CD1c-positive myeloid dendritic cell (primary cell): ENCODE measurements around the gene MYO5B.

Source experiments
- DNase-seq: peaks from one replicate; pipeline ENCODE4 v3.0.0-alpha.2; 2016; ENCODE audit errors: extremely low spot score

MYO5B gene

GRCh38 chr18:50071397-50071796 lies 123.5 kb downstream of the MYO5B start:
- no peak for DNase-seq

DNA sequence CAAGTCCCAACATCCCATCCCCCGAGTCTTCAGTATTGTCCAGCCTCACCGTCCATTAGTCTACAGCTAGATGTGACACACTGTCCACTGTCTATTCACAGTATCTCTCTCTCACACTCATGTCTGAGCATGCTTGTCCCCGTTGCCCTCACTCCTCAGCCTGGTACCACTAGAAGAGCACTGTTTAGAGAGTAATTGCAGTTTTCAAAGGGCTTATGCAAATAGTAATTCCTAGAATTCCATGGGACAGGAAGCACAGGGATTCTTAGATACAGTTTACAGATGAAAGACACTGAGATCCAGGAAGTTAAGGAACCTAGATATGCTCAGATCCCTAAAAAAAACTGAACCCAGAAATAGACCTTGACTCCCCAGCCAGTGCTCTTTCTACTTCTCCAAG lies 125.5 kb downstream of the MYO5B start:
- no peak for DNase-seq

GRCh38 chr18:50065527-50065926 lies 129.4 kb downstream of the MYO5B start:
- DNase-seq = no peak

GRCh38 chr18:50065039-50065438 lies 129.9 kb downstream of the MYO5B start:
- DNase-seq = no peak

DNA sequence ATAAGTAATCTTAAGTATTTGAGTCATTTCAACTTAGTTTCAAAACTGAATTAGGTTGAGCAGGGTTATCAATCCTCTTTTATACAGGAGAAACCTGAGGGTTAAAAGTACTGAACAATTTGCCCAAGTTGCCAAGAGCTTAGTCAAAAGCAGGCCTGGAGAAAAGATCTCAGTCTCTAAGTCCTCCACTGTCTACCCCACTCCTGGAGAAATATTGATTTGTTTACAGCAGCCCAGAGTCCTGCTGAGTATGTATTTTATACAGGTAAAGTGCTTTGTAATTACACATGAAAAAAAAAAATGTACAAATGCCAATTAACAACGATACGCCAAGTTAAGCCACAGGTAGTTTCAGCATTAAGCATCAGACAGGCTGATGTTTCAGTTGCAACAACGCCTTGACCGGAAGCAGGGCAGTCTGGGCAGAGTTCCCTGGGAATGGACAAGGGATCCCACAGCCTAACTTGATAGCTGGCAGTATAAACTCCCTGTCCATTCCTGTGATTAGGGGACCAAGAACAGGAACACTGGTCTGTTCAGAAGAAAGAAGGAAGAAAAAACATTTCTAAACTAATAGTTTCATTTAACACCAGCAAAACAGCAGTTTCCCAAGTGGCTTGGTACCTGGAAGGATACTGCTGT lies 132.9 kb downstream of the MYO5B start:
- no peak for DNase-seq

DNA sequence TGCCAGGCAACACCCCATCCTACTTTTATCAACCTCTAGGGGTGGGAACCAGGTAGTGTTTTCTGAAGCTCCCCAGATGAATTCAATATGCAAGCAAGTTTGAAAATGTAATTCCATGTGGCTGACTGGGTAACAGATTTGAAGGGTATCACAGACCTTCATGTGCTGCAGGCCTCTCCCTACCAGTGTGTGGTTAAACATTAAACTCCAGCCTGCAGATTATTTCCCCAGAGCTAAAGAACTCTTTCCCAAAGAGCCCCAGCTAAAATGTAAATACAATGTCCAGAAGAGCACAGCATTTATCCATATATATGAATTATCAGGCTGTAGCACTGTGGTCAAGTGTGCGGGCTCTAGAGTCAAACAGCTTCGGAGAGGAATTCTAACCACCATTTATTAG lies 134.1 kb downstream of the MYO5B start:
- DNase-seq = no peak

DNA sequence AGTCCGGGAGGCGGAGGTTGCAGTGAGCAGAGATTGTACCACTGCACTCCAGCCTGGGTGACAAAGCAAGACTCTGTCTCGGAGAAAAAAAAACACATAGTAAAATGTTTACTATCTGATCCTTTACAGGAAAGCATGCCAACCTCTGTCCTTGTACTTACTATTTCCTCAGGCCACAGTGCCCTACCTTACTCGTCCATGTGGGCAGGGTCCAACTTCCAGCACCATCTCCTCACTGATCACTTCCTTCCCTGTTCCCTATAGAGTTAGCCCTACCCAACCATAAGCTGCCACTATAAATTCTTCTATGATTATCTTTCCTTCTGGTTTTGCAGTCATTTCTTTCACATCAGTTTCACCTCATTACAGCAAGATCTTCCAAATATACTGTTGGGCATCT lies 136.2 kb downstream of the MYO5B start:
- no peak for DNase-seq

DNA sequence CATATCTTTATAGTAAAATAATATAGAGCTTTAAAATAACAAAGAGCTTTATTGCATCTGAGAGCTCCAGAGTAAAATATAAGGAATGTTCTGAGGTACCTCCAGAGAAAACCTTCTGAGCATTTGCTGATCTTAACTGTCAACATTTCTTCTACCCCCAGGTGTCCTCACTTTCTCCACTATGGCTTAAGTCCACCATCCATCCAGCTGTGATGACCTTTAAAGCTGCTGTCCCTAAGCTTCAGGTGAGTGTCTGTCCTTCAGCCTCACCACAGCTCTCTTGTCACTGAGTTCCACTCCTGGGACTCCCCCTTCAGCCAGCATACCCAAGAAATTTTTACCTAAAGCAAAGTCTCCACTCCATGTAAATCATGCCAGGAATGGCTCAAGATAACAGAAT lies 137.9 kb downstream of the MYO5B start:
- DNase-seq = no peak

DNA sequence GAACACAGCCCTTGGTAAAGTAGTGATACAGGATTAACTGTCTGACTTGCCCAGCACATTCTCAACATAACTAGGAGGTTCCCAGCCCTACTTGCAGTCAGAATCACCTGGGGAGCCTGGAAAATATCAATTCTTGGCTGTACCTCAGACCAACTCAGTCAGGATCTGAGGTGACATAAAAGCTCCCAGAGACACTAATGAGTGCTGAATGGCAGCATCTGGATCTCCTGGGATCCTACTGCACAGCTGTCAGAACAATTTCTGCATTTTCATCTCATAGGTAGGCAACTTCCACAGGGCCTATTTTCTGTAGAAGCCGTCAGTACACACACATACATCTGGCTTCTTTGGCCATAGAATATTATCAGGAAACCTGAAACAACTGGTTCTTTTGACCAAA lies 138.8 kb downstream of the MYO5B start:
- DNase-seq = no peak

DNA sequence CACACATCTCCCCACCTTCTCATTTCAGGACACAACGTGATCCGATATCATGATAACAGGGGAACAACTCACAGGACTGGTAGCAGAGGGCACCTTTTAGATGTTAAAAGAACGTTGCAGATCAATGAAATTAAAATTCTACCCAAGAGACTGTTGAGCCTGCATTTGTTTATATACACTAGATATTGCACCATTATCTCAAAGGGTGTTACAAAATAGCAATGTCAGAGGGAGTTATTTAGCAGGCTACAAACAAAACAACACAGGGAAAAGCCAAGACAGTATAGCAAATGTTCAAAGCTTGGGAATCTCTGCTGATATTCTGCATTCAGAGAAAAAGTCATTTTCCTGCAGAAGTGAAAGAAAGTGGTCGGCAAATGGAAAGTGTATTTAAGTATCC lies 139.5 kb downstream of the MYO5B start:
- DNase-seq = no peak

- DNase-seq = no peak
These were observed 141.8 kb downstream of the MYO5B start for GRCh38 chr18:50053111-50053510.

GRCh38 chr18:50051288-50051687 lies 143.7 kb downstream of the MYO5B start:
- DNase-seq = no peak

DNA sequence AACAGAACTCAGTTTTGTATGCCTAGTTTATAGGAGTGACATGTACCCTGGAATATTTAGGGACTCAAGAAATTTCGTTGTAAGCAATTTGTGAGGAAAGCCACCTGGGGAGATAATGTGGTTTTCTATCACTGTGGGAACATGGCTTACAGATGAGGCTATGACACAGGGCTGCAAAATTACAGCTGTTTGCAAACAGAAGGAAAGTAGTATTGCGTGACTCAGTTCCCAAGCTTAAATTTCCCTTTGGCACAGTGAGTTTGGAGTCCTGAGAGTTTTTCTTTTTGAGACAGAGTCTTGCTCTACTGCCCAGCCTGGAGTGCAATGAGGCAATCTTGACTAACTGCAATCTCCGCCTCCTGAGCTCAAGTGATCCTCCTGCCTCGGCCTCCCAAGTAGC lies 149.8 kb downstream of the MYO5B start:
- DNase-seq = no peak

GRCh38 chr18:50044402-50044801 lies 150.5 kb downstream of the MYO5B start:
- no peak for DNase-seq

DNA sequence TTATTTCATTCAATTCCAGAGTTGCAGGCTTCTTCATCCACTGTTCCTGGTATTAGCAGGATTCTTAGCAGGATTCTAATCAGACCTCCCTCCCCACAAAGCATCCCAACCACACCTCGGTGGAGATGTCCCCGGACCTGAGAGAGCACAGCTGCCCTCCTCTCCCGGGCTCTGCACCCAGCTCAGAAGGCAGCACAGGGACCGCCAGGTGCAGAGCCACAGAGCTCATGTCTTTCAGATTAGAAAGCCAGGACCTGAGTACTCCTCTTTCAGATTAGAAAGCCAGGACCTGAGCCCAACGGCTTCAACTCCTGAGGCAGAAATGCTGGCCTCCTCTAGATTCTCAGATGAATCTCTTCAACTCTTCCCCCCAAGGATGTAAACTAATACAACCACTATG lies 152.3 kb downstream of the MYO5B start:
- DNase-seq = no peak

- DNase-seq = no peak
These were observed 155.2 kb downstream of the MYO5B start for GRCh38 chr18:50039746-50040145.

- no peak for DNase-seq
These were observed 156.5 kb downstream of the MYO5B start for GRCh38 chr18:50038448-50038847.

DNA sequence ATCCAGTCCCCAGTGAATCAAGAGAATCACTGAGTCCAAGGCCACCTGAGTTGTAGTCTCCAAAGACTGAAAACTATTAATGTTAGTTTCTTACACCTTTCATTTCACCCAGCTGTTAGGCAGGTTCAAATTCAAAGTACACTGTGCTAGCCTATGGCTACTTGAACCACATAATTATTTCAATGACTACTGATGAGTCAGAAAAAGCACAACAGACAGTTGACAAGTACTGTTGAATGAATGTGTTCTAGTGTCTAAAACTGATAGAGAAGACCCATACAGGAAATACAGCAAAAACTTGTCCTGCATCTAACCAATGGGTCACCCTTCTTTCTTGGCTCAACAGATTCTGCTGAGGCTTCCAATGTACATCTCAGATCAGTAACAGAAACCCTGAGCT lies 160.9 kb downstream of the MYO5B start:
- no peak for DNase-seq

DNA sequence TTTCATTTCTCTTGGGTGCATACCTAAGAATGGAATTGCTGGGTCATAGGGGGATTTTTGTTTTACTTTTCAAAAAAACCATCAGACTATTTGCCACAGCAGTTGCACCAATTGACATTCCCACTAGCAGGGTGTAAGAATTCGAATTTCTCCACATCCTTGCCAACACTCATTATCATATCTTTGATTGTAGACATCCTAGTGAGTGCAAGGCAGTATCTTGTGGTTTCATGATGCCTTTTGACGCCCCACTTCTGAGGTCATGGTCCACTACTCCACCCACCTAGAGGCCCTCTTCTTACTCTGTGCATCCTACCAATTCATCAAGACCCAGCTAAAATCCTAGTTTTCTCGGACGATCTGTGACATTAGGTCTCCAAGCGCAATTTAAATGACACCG lies 161.9 kb downstream of the MYO5B start:
- no peak for DNase-seq

GRCh38 chr18:50030146-50030545 lies 164.8 kb downstream of the MYO5B start:
- DNase-seq = no peak

- DNase-seq = no peak
These were observed 167.0 kb downstream of the MYO5B start for GRCh38 chr18:50027996-50028395.

GRCh38 chr18:50024466-50024865 lies 170.5 kb downstream of the MYO5B start:
- no peak for DNase-seq

GRCh38 chr18:50022985-50023384 lies 172.0 kb downstream of the MYO5B start:
- no peak for DNase-seq

DNA sequence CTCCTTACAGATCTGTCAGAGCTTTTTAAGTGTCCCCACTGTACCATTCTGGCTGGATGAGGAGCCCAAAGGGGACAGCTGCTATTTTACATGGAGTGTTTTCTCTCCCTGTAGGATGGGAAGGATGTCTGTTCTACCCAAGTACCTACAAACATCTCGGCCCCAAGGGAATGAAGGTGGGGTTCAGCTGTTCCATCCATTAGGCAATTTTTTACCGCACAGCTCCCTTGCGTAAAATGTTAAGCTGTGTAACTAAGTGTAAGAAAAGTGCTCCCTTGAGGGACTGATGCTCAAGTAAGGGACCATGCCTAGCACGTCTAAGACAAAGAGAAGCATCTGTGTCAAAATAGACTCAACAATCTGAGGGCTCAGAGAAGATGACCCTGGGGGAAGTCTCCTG lies 180.3 kb downstream of the MYO5B start:
- DNase-seq = no peak
